ENCODE measurements around the gene SIX4.

GRCh38 chr14:60661721-60662120 is 62.4 kb downstream of the SIX4 start:
- TF ChIP-seq CTCF (IDR thresholded peaks at IDR 0.05) (no peak), POLR2A (IDR thresholded peaks at IDR 0.05) (no peak)

Data from adrenal gland (tissue), 5 donors.